OCI-LY3 (cell line): ENCODE measurements around the gene ANKIB1.

ENCODE experiments used
- H2AFZ ChIP-seq: fragments of 200-600, 300-600 bp; shearing (Covaris generic); 2 replicates; pipeline ENCODE4 v1.6.0; 2014; ENCODE audit warnings: antibody characterized with exemption, low read depth, low read length
- H3K27ac ChIP-seq: fragments of 200-600, 300-600 bp; sonication (generic); 2 replicates; pipeline ENCODE4 v1.5.1; 2014; ENCODE audit warnings: mild to moderate bottlenecking, low read length, moderate library complexity, mixed read lengths
- H3K27me3 ChIP-seq: fragments of 200-600, 300-600 bp; sonication (generic); 2 replicates; pipeline ENCODE4 v1.6.1; 2014; ENCODE audit warnings: low read depth, low read length, mixed read lengths
- H3K36me3 ChIP-seq: fragments of 200-600, 300-600 bp; sonication (generic); replicated peaks from 2 replicates; pipeline ENCODE3; 2014; ENCODE audit warnings: low read depth, low read length, mixed read lengths
- H3K4me1 ChIP-seq: fragments of 300-600, 200-600 bp; sonication (generic); 2 replicates; pipeline ENCODE4 v1.6.1; 2014; ENCODE audit warnings: low read length, mixed read lengths
- H3K4me2 ChIP-seq: fragments of 200-600, 300-600 bp; sonication (generic); 2 replicates; pipeline ENCODE4 v1.6.1; 2014; ENCODE audit warnings: low read length, mixed read lengths
- H3K4me3 ChIP-seq: fragments of 300-600, 200-600 bp; sonication (generic); 2 replicates; pipeline ENCODE4 v1.5.1; 2014; ENCODE audit warnings: antibody characterized with exemption, mild to moderate bottlenecking, low read length, moderate library complexity
- H3K79me2 ChIP-seq: fragments of 300-600, 200-600 bp; shearing (Covaris generic); 2 replicates; pipeline ENCODE4 v1.6.1; 2014; ENCODE audit warnings: mild to moderate bottlenecking, low read length, mixed read lengths
- H3K9ac ChIP-seq: fragments of 300-600, 200-600 bp; shearing (Covaris generic); 2 replicates; pipeline ENCODE4 v1.6.0; 2014; ENCODE audit warnings: mild to moderate bottlenecking, low read length, moderate library complexity
- H3K9me3 ChIP-seq: fragments of 200-600, 300-600 bp; shearing (Covaris generic); 2 replicates; pipeline ENCODE4 v1.6.1; 2014; ENCODE audit warnings: low read length, mixed read lengths; ENCODE audit not compliant: insufficient read depth
- H4K20me1 ChIP-seq: fragments of 200-600, 300-600 bp; sonication (generic); 2 replicates; pipeline ENCODE4 v1.6.1; 2016; ENCODE audit warnings: low read length, mixed read lengths; ENCODE audit not compliant: insufficient read depth
- CTCF ChIP-seq: fragments of 200-600, 300-600 bp; sonication (generic); IDR thresholded peaks from 2 replicates; pipeline ENCODE4 v1.5.1; 2014; ENCODE audit warnings: antibody characterized with exemption, low read length, low read depth
- EZH2phosphoT487 ChIP-seq: fragments of 200-600 bp; shearing (Covaris generic); IDR thresholded peaks from 2 replicates; pipeline ENCODE4 v1.6.1; 2018; ENCODE audit warnings: antibody characterized with exemption, mixed run types, low read depth

Gene ANKIB1

GRCh38 chr7:92268921-92269320 is 23.1 kb downstream of the ANKIB1 start:
- H3K9me3 ChIP-seq, result no peaks in the 10 kb centered on the region
- no peak overlapping the region for H2AFZ ChIP-seq
- peaks cover 4% of the 10 kb centered on the region; the same call in 1 of the 2 replicates for H3K79me2 ChIP-seq
- H3K9ac ChIP-seq, result no peak overlapping the region
- no peaks in the 10 kb centered on the region for H4K20me1 ChIP-seq
- no peak for TF ChIP-seq EZH2phosphoT487
- TF ChIP-seq CTCF, result no peak
- no peak overlapping the region for H3K4me3 ChIP-seq
- H3K27me3 ChIP-seq, result no peaks in the 10 kb centered on the region
- H3K27ac ChIP-seq, result no peak overlapping the region
- H3K4me1 ChIP-seq, result no peaks in the 10 kb centered on the region
- H3K4me2 ChIP-seq, result no peak overlapping the region
- H3K36me3 ChIP-seq, result no peaks in the 10 kb centered on the region

GRCh38 chr7:92275327-92275726 is 29.6 kb downstream of the ANKIB1 start:
- Histone ChIP-seq H3K27me3 (no peaks in the 10 kb centered on the region), H3K36me3 (peaks cover 4% of the 10 kb centered on the region), H3K79me2 (peaks cover 19% of the 10 kb centered on the region), H3K9me3 (no peaks in the 10 kb centered on the region), H3K4me2 (no peak overlapping the region), H3K4me3 (no peak overlapping the region), H2AFZ (no peak overlapping the region), H4K20me1 (no peaks in the 10 kb centered on the region), H3K27ac (no peak overlapping the region), H3K4me1 (peaks cover 15% of the 10 kb centered on the region), H3K9ac (no peak overlapping the region)
- TF ChIP-seq EZH2phosphoT487 (no peak), CTCF (no peak)

- Histone ChIP-seq H4K20me1 (no peaks in the 10 kb centered on the region), H3K36me3 (peaks cover 9% of the 10 kb centered on the region), H3K4me1 (peaks cover 15% of the 10 kb centered on the region), H3K27ac (peak overlapping the region; percentile 64), H3K27me3 (no peaks in the 10 kb centered on the region), H3K9me3 (no peaks in the 10 kb centered on the region), H3K9ac (no peak overlapping the region; the same call in 1 of the 2 replicates), H3K4me2 (peak overlapping the region; percentile 55), H2AFZ (no peak overlapping the region), H3K79me2 (peaks cover 19% of the 10 kb centered on the region), H3K4me3 (peak overlapping the region; percentile 17)
- TF ChIP-seq EZH2phosphoT487, result no peak
- no peak for TF ChIP-seq CTCF
These were observed 30.7 kb downstream of the ANKIB1 start for GRCh38 chr7:92276460-92276864.

GRCh38 chr7:92279396-92280031 is 33.7 kb downstream of the ANKIB1 start:
- TF ChIP-seq CTCF, result no peak
- no peak for TF ChIP-seq EZH2phosphoT487
- Histone ChIP-seq H3K9ac (no peak overlapping the region), H3K27ac (no peak overlapping the region), H4K20me1 (no peaks in the 10 kb centered on the region), H3K4me3 (no peak overlapping the region), H3K9me3 (no peaks in the 10 kb centered on the region), H3K27me3 (no peaks in the 10 kb centered on the region), H3K4me2 (no peak overlapping the region), H3K4me1 (peaks cover 15% of the 10 kb centered on the region), H3K36me3 (peaks cover 9% of the 10 kb centered on the region), H2AFZ (no peak overlapping the region), H3K79me2 (peaks cover 15% of the 10 kb centered on the region)
